ENCODE results near the gene YY1.

DNA sequence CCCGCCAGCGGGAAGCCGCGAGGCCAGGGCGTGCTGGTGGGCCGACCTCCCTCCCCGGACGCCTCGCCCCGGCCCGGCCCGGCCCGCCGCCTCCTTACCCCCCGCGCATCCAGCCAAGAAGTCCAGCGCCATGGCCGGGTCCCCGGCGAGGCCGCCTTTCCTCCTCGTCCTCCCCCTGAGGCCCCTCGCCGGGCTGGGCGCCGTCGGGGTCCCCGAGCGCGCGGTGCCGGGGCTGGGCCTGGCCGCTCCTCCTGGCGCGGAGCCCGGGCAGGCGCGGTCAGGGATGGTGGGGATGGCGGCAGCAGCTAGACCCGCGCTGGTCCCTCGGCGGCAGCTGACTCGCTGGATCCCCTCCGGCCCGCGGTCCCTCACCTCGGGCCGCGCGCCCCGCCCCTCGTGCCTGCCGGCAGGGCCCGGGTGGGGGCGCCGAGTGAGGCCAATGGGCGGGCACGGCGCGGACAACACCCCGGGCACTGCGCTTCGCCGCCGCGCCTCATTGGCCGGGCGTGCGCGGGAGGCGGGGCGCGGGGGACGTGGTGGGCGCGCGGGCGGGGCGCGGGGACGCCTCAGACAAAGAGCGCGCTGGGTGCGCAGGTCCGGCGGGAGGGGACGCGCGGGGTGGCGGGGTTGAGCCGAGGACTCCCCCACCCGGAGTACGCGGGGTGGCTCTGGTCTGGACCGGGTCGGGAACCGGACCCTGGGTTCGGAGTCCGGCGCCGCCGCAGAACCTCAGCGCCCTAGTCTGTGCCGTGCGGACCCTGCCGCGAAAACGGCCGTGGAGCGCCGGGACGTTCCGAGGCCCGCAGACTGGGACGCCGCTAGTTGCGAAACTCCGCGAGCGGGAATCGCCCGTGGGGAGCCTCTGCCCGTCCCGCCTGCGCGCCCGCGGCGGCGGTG is 67.4 kb downstream of the YY1 start, which contains the start of gene SLC25A29:
- TF ChIP-seq, protein P1, sequence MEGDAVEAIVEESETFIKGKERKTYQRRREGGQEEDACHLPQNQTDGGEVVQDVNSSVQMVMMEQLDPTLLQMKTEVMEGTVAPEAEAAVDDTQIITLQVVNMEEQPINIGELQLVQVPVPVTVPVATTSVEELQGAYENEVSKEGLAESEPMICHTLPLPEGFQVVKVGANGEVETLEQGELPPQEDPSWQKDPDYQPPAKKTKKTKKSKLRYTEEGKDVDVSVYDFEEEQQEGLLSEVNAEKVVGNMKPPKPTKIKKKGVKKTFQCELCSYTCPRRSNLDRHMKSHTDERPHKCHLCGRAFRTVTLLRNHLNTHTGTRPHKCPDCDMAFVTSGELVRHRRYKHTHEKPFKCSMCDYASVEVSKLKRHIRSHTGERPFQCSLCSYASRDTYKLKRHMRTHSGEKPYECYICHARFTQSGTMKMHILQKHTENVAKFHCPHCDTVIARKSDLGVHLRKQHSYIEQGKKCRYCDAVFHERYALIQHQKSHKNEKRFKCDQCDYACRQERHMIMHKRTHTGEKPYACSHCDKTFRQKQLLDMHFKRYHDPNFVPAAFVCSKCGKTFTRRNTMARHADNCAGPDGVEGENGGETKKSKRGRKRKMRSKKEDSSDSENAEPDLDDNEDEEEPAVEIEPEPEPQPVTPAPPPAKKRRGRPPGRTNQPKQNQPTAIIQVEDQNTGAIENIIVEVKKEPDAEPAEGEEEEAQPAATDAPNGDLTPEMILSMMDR (IDR thresholded peaks at IDR 0.05), result no peak
- TF ChIP-seq ZFX (IDR thresholded peaks at IDR 0.05; ENCODE audit: borderline replicate concordance), result no peak
